Heart right ventricle (tissue), 16 donors: ENCODE measurements around the gene PLCG1. TPM values are rescaled to one million over a fixed set of nuclear protein-coding genes. Genes with fewer than 3 reads are reported as not detected.

Source experiments
- ATAC-seq, 8 donors: fragments of 200-7000 bp; cut with Tn5 transposase; one replicate each; pipeline ENCODE4 v1.9.1; 2020; ENCODE audit warnings: mild to moderate bottlenecking in 8 of 8, moderate library complexity in 8 of 8, moderate number of reproducible peaks in 1 of 8
- DNase-seq, 2 donors: peaks; one replicate each; pipeline ENCODE4 v3.0.0-alpha.2; 2020
- H3K27ac ChIP-seq, 10 donors: fragments of 200-600 bp; sonication (generic) in 2 of 10; one replicate each; pipeline versions ENCODE4 v1.5.0 to v1.8.0; 2020 to 2022; ENCODE audit warnings: mild to moderate bottlenecking in 3 of 10
- H3K27me3 ChIP-seq, 7 donors: fragments of 200-600 bp; one replicate each; pipeline ENCODE4 v1.8.0; 2021 to 2022; ENCODE audit warnings: mild to moderate bottlenecking in 2 of 7
- H3K36me3 ChIP-seq, 9 donors: fragments of 200-600 bp; sonication (generic) in 1 of 9; one replicate each; pipeline versions ENCODE4 v1.5.0 to v1.8.0; 2020 to 2022; ENCODE audit warnings: mild to moderate bottlenecking in 2 of 9
- H3K4me1 ChIP-seq, 9 donors: fragments of 200-600 bp; sonication (generic) in 1 of 9; one replicate each; pipeline versions ENCODE4 v1.5.0 to v1.8.0; 2020 to 2022; ENCODE audit warnings: mild to moderate bottlenecking in 4 of 9
- H3K4me3 ChIP-seq, 10 donors: fragments of 200-600 bp; sonication (generic) in 2 of 10; one replicate each; pipeline versions ENCODE4 v1.5.0 to v1.8.0; 2020 to 2022; ENCODE audit warnings: mild to moderate bottlenecking in 7 of 10, moderate library complexity in 2 of 10
- H3K9me3 ChIP-seq, 11 donors: fragments of 200-600 bp in 10 of 11; sonication (generic) in 2 of 11; one replicate each; pipeline versions ENCODE4 v1.5.0 to v1.8.0; 2013 to 2022; ENCODE audit warnings: mild to moderate bottlenecking in 2 of 11, control low read depth in 1 of 11, moderate library complexity in 1 of 11
- WGBS, 2 donors: extraction: QIAGEN DNeasy Blood & Tissue Kit; methylation state at CpG; one replicate each; pipeline ENCODE4 v1.1.7; 2013; ENCODE audit warnings: inconsistent platforms in 1 of 2; 5-methylcytosine and 5-hydroxymethylcytosine counted together
- intact Hi-C, 10 donors: fragments of 100-400 bp; cut with DNase I; formaldehyde crosslinking; loops; one replicate each; pipeline versions ENCODE4 v1.11.1 to v1.14.2; 2022
- polyA plus RNA-seq, 2 donors: library from polyadenylated mRNA; stranded (reverse); fragments of 200-250 nt; gene quantifications; one replicate each; pipeline ENCODE4 v1.2.3, GENCODE V29; 2013
- total RNA-seq, 10 donors: library from RNA; stranded (reverse); fragmentation: NEBNext Ultra II Directional in 3 of 10; extraction: Animal tissue kit (Norgen Biotek cat#: 25700) in 3 of 10; gene quantifications; one replicate each; pipeline versions ENCODE4 v1.2.1 to v1.2.4, GENCODE V29; 2021 to 2023
- TF ChIP-seq, protein P1 (sequence below), 9 donors: fragments of 200-600 bp; sonication (generic) in 2 of 9; IDR thresholded peaks; one replicate each; pipeline versions ENCODE4 v1.5.0 to v1.8.0; 2021 to 2022; ENCODE audit warnings: antibody characterized with exemption in 9 of 9, mild to moderate bottlenecking in 5 of 9, moderate library complexity in 1 of 9
- donor health status: Arrhythmogenic right ventricular cardiomyopathy.
- donor health status: ischemic (EF 13 %, LVEDD 7.1; RV severe dilation, severe dysfunction).
- donor health status: healthy with polysubstance abuse.
- donor health status: DM: no; HTN: yes; CAD: no.
- donor health status: DM: no; HTN: no; CAD: no.
- donor health status: ischemic (EF 25% LVEDD 6.9; RV normal size, moderate dysfunction).
- donor health status: ischemic (EF 25% LVEDD 5.7; RV mildly dilated, moderate dysfunction).
- donor health status: healthy.
- donor health status: DM: yes; HTN: yes; CAD: no.
- donor health status: Ischemic cardiomyopathy.
- donor health status: ischemic (EF 35%, LVEDD 5.7; RV mildly dilated, moderate dysfunction).
- donor health status: nonischemic (EF 11% LVEDD 7.7; RV severe dilation, severe dysfunction).
- donor health status: DM: yes; HTN: yes; CAD: no.
- donor health status: PGD.
- donor health status: ischemic (EF 29% LVEDD 5.4; RV normal size, mild dysfunction).
- donor health status: nonischemic (EF 23%, LVEDD 6.1; RV moderate dilation, normal function).

Gene PLCG1
- total and polyA plus RNA-seq, 12 donors = 36.6 to 81.7 (median 47.9) TPM

DNA sequence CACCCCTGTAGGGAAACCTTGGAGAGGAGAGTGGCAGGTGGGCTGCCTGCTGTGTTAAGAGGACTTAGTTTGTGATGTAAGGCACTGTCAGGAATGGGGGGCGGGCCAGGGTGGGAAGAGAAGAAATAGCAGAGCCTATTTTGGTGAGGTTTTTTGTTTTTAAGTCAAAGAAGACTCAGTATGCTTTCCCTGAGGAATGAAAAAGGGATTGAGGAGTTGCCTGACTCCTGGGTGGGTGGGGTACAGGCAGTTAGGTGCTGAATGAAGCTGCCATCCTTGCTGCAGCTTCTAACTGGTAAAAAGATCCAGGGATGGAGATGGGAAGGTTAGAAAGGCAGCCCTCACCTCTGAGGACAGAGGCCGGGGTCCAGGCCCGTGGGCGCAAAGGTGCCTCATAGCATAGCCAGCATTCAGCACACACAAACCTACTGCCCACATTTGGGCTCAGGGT lies 37.9 kb downstream of the PLCG1 start:
- no peaks in the 10 kb centered on the region for H3K27me3 ChIP-seq
- H3K4me3 ChIP-seq = no peak overlapping the region
- peak overlapping the region; percentile 59 to 93 (median 85) for H3K27ac ChIP-seq
- ATAC-seq = no peak
- no peaks in the 10 kb centered on the region for H3K9me3 ChIP-seq
- intact Hi-C loops = loop anchor here in 3 of 10 donors (5.0 to 10.0 kb wide), 3 partner anchors 60 to 237 kb away; no protein-coding TSS in a partner anchor
- WGBS, 2 donors = 92% methylated on average over 4 of the region's 4 CpGs
- H3K36me3 ChIP-seq = peaks cover 0 to 76% (median 28%) of the 10 kb centered on the region in 9 donors
- peak in 1 of 2 donors; percentile 2 for DNase-seq
- peaks cover 38 to 90% (median 79%) of the 10 kb centered on the region in 9 donors for H3K4me1 ChIP-seq
- TF ChIP-seq, protein P1, sequence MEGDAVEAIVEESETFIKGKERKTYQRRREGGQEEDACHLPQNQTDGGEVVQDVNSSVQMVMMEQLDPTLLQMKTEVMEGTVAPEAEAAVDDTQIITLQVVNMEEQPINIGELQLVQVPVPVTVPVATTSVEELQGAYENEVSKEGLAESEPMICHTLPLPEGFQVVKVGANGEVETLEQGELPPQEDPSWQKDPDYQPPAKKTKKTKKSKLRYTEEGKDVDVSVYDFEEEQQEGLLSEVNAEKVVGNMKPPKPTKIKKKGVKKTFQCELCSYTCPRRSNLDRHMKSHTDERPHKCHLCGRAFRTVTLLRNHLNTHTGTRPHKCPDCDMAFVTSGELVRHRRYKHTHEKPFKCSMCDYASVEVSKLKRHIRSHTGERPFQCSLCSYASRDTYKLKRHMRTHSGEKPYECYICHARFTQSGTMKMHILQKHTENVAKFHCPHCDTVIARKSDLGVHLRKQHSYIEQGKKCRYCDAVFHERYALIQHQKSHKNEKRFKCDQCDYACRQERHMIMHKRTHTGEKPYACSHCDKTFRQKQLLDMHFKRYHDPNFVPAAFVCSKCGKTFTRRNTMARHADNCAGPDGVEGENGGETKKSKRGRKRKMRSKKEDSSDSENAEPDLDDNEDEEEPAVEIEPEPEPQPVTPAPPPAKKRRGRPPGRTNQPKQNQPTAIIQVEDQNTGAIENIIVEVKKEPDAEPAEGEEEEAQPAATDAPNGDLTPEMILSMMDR (IDR thresholded peaks at IDR 0.05) = no peak

DNA sequence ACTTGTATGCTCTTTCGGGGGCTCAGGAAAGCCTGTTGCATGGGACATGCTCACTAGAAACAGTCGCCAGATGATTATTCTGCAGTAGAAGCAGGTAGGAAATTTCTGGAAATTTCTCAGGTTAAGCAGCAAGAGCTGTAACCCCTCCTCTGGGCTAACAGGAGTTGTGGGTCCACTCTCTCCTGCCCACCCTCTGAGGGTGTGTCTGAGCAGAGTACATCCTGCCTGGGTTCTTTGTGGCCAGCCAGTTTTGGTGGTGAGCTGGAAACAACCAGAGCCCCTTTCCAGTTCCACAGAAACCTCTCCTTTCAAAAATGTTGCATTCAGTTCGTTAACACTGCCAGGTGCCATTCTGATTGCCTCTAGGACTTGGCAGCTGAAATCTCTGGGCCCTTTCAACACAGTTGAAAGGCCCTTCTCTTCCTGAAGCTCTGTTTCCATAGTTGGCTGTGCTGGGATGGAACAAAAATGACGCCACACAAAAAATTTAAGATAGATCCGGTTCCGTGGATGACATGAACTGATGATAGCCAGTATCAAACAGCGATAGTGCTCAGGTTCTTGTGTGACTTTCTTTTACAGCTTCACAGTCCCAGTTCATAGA lies 38.5 kb downstream of the PLCG1 start:
- ATAC-seq (peak in 4 of 8 donors; percentile 7 to 20 (median 10)), DNase-seq (peak in 1 of 2 donors; percentile 3)
- H3K36me3 ChIP-seq = peaks cover 0 to 70% (median 24%) of the 10 kb centered on the region in 9 donors
- H3K4me1 ChIP-seq = peaks cover 38 to 96% (median 79%) of the 10 kb centered on the region in 9 donors
- H3K27ac ChIP-seq = peak overlapping the region; percentile 69 to 93 (median 85)
- H3K9me3 ChIP-seq = no peaks in the 10 kb centered on the region
- intact Hi-C loops = loop anchor here in 3 of 10 donors (5.0 to 10.0 kb wide), 3 partner anchors 59 to 236 kb away; no protein-coding TSS in a partner anchor
- TF ChIP-seq, protein P1 (IDR thresholded peaks at IDR 0.05) = no peak
- H3K27me3 ChIP-seq = no peaks in the 10 kb centered on the region
- WGBS, 2 donors = 60 to 68% methylated on average over 7 of the region's 7 CpGs
- no peak overlapping the region for H3K4me3 ChIP-seq

DNA sequence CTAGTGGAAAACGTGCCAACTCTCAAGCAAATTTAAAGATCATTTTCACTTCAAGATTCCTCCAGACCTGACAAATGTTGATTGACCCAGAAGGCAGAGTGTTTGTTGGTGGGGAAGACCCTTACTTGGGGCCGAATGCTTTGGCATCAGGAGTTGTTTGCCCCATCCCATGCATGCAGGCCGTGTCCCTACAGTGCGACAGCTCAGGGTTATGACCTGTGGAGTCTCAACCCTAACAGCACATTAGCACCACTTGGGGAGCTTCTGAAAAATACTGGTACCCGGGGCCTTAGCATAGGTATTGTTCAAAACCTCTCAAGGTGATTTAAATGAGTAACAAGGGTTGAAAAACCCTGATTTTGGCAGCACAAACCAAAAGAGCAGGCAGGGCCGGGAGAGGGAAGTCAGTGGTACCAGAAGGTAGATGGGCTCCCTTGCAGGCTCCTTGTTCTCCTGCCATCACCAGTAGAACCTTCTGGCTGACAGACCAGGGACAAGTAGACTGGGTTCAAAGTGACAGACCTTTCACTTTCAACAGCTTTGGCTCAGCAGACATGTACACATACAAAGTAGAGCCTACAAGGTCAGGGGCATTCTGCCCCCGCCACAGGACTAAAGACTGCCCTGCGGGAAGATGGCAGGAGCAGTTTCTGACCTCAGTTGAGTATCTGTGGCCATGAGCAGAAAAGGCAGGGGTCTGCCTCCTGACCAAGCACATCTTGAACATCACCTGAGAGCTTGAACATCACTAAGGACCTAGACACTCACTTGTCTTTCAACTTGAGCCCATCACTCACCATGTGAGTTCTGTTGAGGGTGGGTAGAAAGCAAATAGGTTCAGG lies 39.6 kb downstream of the PLCG1 start:
- intact Hi-C loops = loop anchor here in 3 of 10 donors (5.0 to 10.0 kb wide), 3 partner anchors 58 to 235 kb away; no protein-coding TSS in a partner anchor
- Histone ChIP-seq H3K27me3 (no peaks in the 10 kb centered on the region), H3K27ac (peak overlapping the region; percentile 69 to 93 (median 85)), H3K9me3 (no peaks in the 10 kb centered on the region), H3K36me3 (peaks cover 0 to 62% (median 20%) of the 10 kb centered on the region in 9 donors), H3K4me1 (peaks cover 37 to 92% (median 75%) of the 10 kb centered on the region in 9 donors), H3K4me3 (no peak overlapping the region)
- WGBS, 2 donors = 85 to 90% methylated on average over 8 of the region's 8 CpGs
- ATAC-seq = no peak
- TF ChIP-seq, protein P1 (IDR thresholded peaks at IDR 0.05) = no peak
- DNase-seq = no peak

DNA sequence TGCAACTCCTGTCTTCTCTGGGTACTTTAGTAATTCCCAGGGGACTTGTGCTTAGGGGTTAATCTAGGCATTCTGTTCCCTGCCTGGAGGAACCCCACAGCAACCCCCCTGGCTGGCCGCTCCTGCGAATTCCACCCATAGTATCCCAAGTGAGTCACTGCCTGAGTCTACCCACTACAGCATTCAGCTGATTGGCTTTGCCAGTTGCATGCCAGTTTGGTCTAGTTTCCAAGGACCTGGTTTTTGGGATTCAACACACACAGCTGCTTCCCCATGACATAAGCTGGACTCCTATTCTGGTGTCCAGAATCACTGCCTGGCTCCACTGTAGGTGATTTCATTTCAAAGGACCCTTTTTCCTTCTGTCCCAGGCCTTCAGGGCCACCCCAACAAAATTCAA lies 40.3 kb downstream of the PLCG1 start:
- 49 to 50% methylated on average over 2 of the region's 2 CpGs for WGBS, 2 donors
- ATAC-seq (peak in 7 of 8 donors; percentile 30 to 77 (median 55)), DNase-seq (peak in 1 of 2 donors; percentile 72)
- TF ChIP-seq, protein P1 (IDR thresholded peaks at IDR 0.05) = no peak
- intact Hi-C loops = loop anchor here in 3 of 10 donors (5.0 to 10.0 kb wide), 3 partner anchors 57 to 235 kb away; no protein-coding TSS in a partner anchor
- Histone ChIP-seq H3K27me3 (no peaks in the 10 kb centered on the region), H3K4me3 (no peak overlapping the region), H3K4me1 (peaks cover 33 to 85% (median 69%) of the 10 kb centered on the region in 9 donors), H3K36me3 (peaks cover 0 to 62% (median 16%) of the 10 kb centered on the region in 9 donors), H3K9me3 (no peaks in the 10 kb centered on the region), H3K27ac (peak overlapping the region; percentile 69 to 93 (median 85))
